A549 (cell line): ENCODE data around the gene SGO2. TPM values are rescaled to one million over a fixed set of nuclear protein-coding genes. Genes with fewer than 3 reads are reported as not detected.
A peak's percentile ranks its signal among the peaks of the same experiment; 100 is the strongest.

Experiments
- ATAC-seq, 2 experiments: fragments of 200-7000 bp in 1 of 2; fragments of >200 bp in 1 of 2; cut with Nextera tagmentation in 1 of 2; cut with Tn5 transposase in 1 of 2; 3 replicates each; pipeline versions ENCODE4 v1.8.0 to v1.9.1; 2018 to 2020; ENCODE audit warnings: mild to moderate bottlenecking in 1 of 2, moderate library complexity in 1 of 2
- CTCF ChIA-PET: fragments of 300-600 bp; sonication (Branson Sonifier 250); formaldehyde crosslinking; extraction: SDS; loops from one replicate; lab custom pipeline; 2021; ENCODE audit warnings: antibody characterized with exemption, inconsistent platforms; lab: Yijun Ruan, JAX
- POLR2A ChIA-PET: fragments of 350-600 bp; formaldehyde crosslinking; extraction: SDS; loops from one replicate; lab custom pipeline; 2021; ENCODE audit warnings: antibody characterized with exemption, inconsistent platforms; lab: Yijun Ruan, JAX
- DNase-seq, 2 experiments: peaks; one replicate each; pipeline versions ENCODE4 v3.0.0 to v3.0.0-alpha.2; 2011 to 2016; ENCODE audit warnings: low read depth in 1 of 2, low spot score in 1 of 2
- FAIRE-seq: peaks from 2 replicates; lab custom pipeline; 2011; peaks lifted over from hg19 to GRCh38; lab: Jason Lieb, UNC
- H3K27ac ChIP-seq, 2 experiments: fragments of >200 bp; sonication (Bioruptor Twin); formaldehyde crosslinking; 3 replicates each; pipeline ENCODE4 v1.5.1; 2016 to 2017
- H3K4me1 ChIP-seq: fragments of >200 bp; sonication (Bioruptor Twin); formaldehyde crosslinking; 3 replicates; pipeline ENCODE4 v1.6.1; 2016
- H3K4me2 ChIP-seq: fragments of >200 bp; sonication (Bioruptor Twin); formaldehyde crosslinking; 3 replicates; pipeline ENCODE4 v1.6.1; 2016
- H3K4me3 ChIP-seq: fragments of >200 bp; sonication (Bioruptor Twin); formaldehyde crosslinking; 3 replicates; pipeline ENCODE4 v1.5.1; 2016
- H3K9me3 ChIP-seq: fragments of >200 bp; sonication (Bioruptor Twin); formaldehyde crosslinking; 3 replicates; pipeline ENCODE4 v1.6.1; 2016
- CBX8 ChIP-seq: fragments of 200-600 bp; sonication (generic); IDR thresholded peaks from 2 replicates; pipeline ENCODE4 v1.6.1; 2016
- CEBPB ChIP-seq, 2 experiments: fragments of >200 bp in 1 of 2; sonication (Bioruptor Twin) in 1 of 2; formaldehyde crosslinking in 1 of 2; IDR thresholded peaks; 2 replicates each; pipeline ENCODE4 v1.6.1; 2012 to 2016
- EHMT2 ChIP-seq: fragments of 200-600 bp; sonication (generic); IDR thresholded peaks from 2 replicates; pipeline ENCODE4 v1.6.1; 2016; ENCODE audit warnings: antibody characterized with exemption, low read depth, mild to moderate bottlenecking, moderate library complexity
- EP300 ChIP-seq, 2 experiments: fragments of >200 bp; sonication (Bioruptor Twin); formaldehyde crosslinking; IDR thresholded peaks; 2 replicates in 1 of 2; 3 replicates in 1 of 2; pipeline ENCODE4 v1.6.1; 2016 to 2017
- FOSB ChIP-seq: fragments of 250-450 bp; sonication (Bioruptor Pico); IDR thresholded peaks from 2 replicates; pipeline ENCODE4 v1.5.0; 2020; ENCODE audit warnings: mild to moderate bottlenecking, moderate library complexity
- FOSL2 ChIP-seq, 2 experiments: fragments of 450-650 bp in 1 of 2; fragments of >200 bp in 1 of 2; sonication (Bioruptor Twin) in 1 of 2; formaldehyde crosslinking; IDR thresholded peaks; 2 replicates each; pipeline versions ENCODE4 v1.5.0 to v1.6.1; 2016 to 2020; ENCODE audit warnings: mild to moderate bottlenecking in 1 of 2, moderate library complexity in 1 of 2
- FOXS1 ChIP-seq: fragments of 250-450 bp; sonication (Bioruptor Pico); IDR thresholded peaks from 2 replicates; pipeline ENCODE4 v1.5.0; 2020; ENCODE audit warnings: mild to moderate bottlenecking, moderate library complexity
- HOXA7 ChIP-seq: fragments of 250-450 bp; sonication (Bioruptor Pico); IDR thresholded peaks from 2 replicates; pipeline ENCODE4 v1.5.0; 2020; ENCODE audit warnings: mild to moderate bottlenecking, moderate library complexity
- HOXB13 ChIP-seq: fragments of 250-450 bp; sonication (Bioruptor Pico); IDR thresholded peaks from 2 replicates; pipeline ENCODE4 v1.5.0; 2020; ENCODE audit warnings: low read depth, mild to moderate bottlenecking, moderate library complexity
- HOXB5 ChIP-seq: fragments of 250-450 bp; sonication (Bioruptor Pico); IDR thresholded peaks from 2 replicates; pipeline ENCODE4 v1.5.0; 2020; ENCODE audit warnings: mild to moderate bottlenecking, moderate library complexity
- JUNB ChIP-seq: fragments of >200 bp; sonication (Bioruptor Twin); formaldehyde crosslinking; IDR thresholded peaks from 2 replicates; pipeline ENCODE4 v1.6.1; 2016
- KDM1A ChIP-seq: fragments of 200-600 bp; sonication (generic); IDR thresholded peaks from 2 replicates; pipeline ENCODE4 v1.6.1; 2016; ENCODE audit warnings: low read depth, mild to moderate bottlenecking
- MYC ChIP-seq: IDR thresholded peaks from 2 replicates; pipeline ENCODE4 v1.6.1; 2012; ENCODE audit warnings: mild to moderate bottlenecking, inconsistent platforms, low read length, improper control_type of control experiment, borderline replicate concordance
- NFE2L2 ChIP-seq: fragments of 150-350 bp; conservative IDR thresholded peaks from 2 replicates; pipeline ENCODE4 v1.6.1; 2014; ENCODE audit warnings: low read length
- NPAS2 ChIP-seq: fragments of 250-450 bp; sonication (Bioruptor Pico); IDR thresholded peaks from 2 replicates; pipeline ENCODE4 v1.8.0; 2022; ENCODE audit warnings: mild to moderate bottlenecking, moderate library complexity, borderline replicate concordance
- NR3C1 ChIP-seq: fragments of >200 bp; sonication (Bioruptor Twin); formaldehyde crosslinking; IDR thresholded peaks from 3 replicates; pipeline ENCODE4 v1.6.1; 2017
- PHF8 ChIP-seq: fragments of 200-600 bp; sonication (generic); IDR thresholded peaks from 2 replicates; pipeline ENCODE4 v1.6.1; 2016; ENCODE audit warnings: low read depth, mild to moderate bottlenecking, antibody characterized with exemption, moderate library complexity, borderline replicate concordance
- POLR2AphosphoS2 ChIP-seq: conservative IDR thresholded peaks from 2 replicates; pipeline ENCODE4 v1.6.1; 2012; ENCODE audit warnings: low read length, improper control_type of control experiment, inconsistent platforms
- RCOR1 ChIP-seq: fragments of 150-350 bp; IDR thresholded peaks from 2 replicates; pipeline ENCODE4 v1.6.1; 2014; ENCODE audit warnings: antibody characterized with exemption, low read length, low read depth
- RFX5 ChIP-seq: fragments of 450-650 bp; IDR thresholded peaks from 2 replicates; pipeline ENCODE4 v1.7.1; 2014; ENCODE audit warnings: antibody characterized with exemption, mild to moderate bottlenecking, moderate library complexity
- SMC3 ChIP-seq: fragments of >200 bp; sonication (Bioruptor Twin); formaldehyde crosslinking; IDR thresholded peaks from 3 replicates; pipeline ENCODE4 v1.6.1; 2018; ENCODE audit warnings: inconsistent platforms
- TP53 ChIP-seq: fragments of 250-450 bp; sonication (Bioruptor Pico); IDR thresholded peaks from 2 replicates; pipeline ENCODE4 v1.5.0; 2021; ENCODE audit warnings: mild to moderate bottlenecking, moderate library complexity
- ZC3H11A ChIP-seq: fragments of 450-650 bp; IDR thresholded peaks from 2 replicates; pipeline ENCODE4 v1.6.1; 2014; ENCODE audit warnings: antibody characterized with exemption, mild to moderate bottlenecking
- ZFP36 ChIP-seq: fragments of 450-650 bp; IDR thresholded peaks from 2 replicates; pipeline ENCODE4 v1.6.1; 2014; ENCODE audit warnings: borderline replicate concordance; ENCODE audit not compliant: partially characterized antibody
- ZSCAN20 ChIP-seq: fragments of 250-450 bp; sonication (Bioruptor Pico); IDR thresholded peaks from 2 replicates; pipeline ENCODE4 v1.8.0; 2022; ENCODE audit warnings: mild to moderate bottlenecking, moderate library complexity
- WGBS: methylation state at CpG from one replicate; pipeline ENCODE4 v1.1.6; 2017; ENCODE audit errors: missing lambda C conversion rate; 5-methylcytosine and 5-hydroxymethylcytosine counted together
- polyA plus RNA-seq, 4 experiments: library from polyadenylated mRNA; depleted of rRNA in 3 of 4; stranded (reverse); fragments of >200 nt; fragmentation: RNase III in 1 of 4; extraction: RNeasy Plus Mini Kit Qiagen cat#74134 plus additional on column Dnase treatment in 1 of 4; gene quantifications; 2 replicates in 3 of 4; 3 replicates in 1 of 4; pipeline ENCODE4 v1.2.3, GENCODE V29; 2011 to 2017
- TF ChIP-seq, protein P1 (sequence below): fragments of 150-350 bp; IDR thresholded peaks from 2 replicates; pipeline ENCODE4 v1.6.1; 2014; ENCODE audit warnings: low read depth, mild to moderate bottlenecking, low read length
- TF ChIP-seq, protein P2 (sequence below): fragments of 250-450 bp; sonication (Bioruptor Pico); IDR thresholded peaks from 2 replicates; pipeline ENCODE4 v1.5.0; 2021; ENCODE audit warnings: mild to moderate bottlenecking, moderate library complexity, borderline replicate concordance
- TF ChIP-seq, protein P3 (sequence below): IDR thresholded peaks from 2 replicates; pipeline ENCODE4 v1.6.1; 2012; ENCODE audit warnings: low read depth, borderline replicate concordance
- TF ChIP-seq, protein P4 (sequence below): fragments of 200-600 bp; sonication (generic); IDR thresholded peaks from 2 replicates; pipeline ENCODE4 v1.6.1; 2016; ENCODE audit warnings: antibody characterized with exemption, mild to moderate bottlenecking, moderate library complexity
- TF ChIP-seq, protein P5 (sequence below): IDR thresholded peaks from 2 replicates; pipeline ENCODE4 v1.6.1; 2012
- TF ChIP-seq, protein P6 (sequence below): fragments of 250-450 bp; sonication (Bioruptor Pico); IDR thresholded peaks from 2 replicates; pipeline ENCODE4 v1.5.0; 2020; ENCODE audit warnings: low read depth, mild to moderate bottlenecking, moderate library complexity
- TF ChIP-seq, protein P7 (sequence below): fragments of >200 bp; sonication (Bioruptor Twin); formaldehyde crosslinking; IDR thresholded peaks from 2 replicates; pipeline ENCODE4 v1.6.1; 2016

Gene SGO2
- polyA plus RNA-seq, 2 of the 4 experiments (the other 2 are of a cell fraction): 14.4 to 26.2 TPM

DNA sequence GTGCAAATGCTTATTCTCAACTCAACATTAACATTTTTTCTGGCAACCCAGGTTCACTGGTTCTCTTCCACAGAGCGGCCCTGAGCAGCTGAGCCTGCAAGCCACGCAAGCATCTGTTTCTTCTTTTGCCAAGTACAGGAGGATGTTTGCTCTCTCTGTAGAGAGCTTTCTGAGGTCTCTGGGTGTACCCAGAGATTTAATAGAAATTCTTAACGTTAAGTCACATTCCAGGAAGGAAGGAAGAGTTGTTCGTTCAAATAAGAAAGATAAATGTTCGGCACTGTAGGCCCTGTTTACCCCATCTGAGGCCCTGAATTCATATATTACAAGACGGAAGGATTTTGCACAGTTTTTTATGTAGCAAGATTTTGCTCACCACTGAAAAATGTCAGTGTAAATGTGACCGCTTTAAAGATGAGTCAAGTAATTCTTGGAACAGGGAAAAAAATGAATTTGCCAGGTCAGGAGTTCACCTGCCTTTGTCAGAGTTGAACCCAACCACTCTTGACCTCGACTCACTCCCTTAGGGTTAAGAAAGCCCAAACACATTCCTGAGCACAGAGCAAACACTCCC lies 46.2 kb upstream of the SGO2 start:
- WGBS: 3% methylated on average over 8 of the region's 8 CpGs
- Histone ChIP-seq H3K4me1 (peaks cover 62% of the 10 kb centered on the region), H3K4me2 (peak overlapping the region; percentile 67), H3K9me3 (no peaks in the 10 kb centered on the region), H3K27ac (peak overlapping the region; percentile 90 to 92), H3K4me3 (no peak overlapping the region)
- POLR2A ChIA-PET: no interaction called here
- DNase-seq (peak in 1 of 2 experiments; percentile 88), FAIRE-seq (no peak), ATAC-seq (peak; percentile 68 to 73)
- CTCF ChIA-PET: interaction anchor here (1.0 to 8.5 kb wide), 5 partner anchors 7 to 506 kb away, joined by 3 to 76 read pairs (median 8); no protein-coding TSS in a partner anchor
- TF ChIP-seq, protein P1, sequence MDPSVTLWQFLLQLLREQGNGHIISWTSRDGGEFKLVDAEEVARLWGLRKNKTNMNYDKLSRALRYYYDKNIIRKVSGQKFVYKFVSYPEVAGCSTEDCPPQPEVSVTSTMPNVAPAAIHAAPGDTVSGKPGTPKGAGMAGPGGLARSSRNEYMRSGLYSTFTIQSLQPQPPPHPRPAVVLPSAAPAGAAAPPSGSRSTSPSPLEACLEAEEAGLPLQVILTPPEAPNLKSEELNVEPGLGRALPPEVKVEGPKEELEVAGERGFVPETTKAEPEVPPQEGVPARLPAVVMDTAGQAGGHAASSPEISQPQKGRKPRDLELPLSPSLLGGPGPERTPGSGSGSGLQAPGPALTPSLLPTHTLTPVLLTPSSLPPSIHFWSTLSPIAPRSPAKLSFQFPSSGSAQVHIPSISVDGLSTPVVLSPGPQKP: no peak
- TF ChIP-seq EHMT2: no peak; the same call in 1 of the 2 replicates
- TF ChIP-seq HOXB5 (CRISPR knock-in tag): no peak
- no peak for TF ChIP-seq RFX5
- TF ChIP-seq NFE2L2: no peak
- TF ChIP-seq KDM1A: no peak
- no peak for TF ChIP-seq TP53 (CRISPR knock-in tag)
- TF ChIP-seq, protein P2, sequence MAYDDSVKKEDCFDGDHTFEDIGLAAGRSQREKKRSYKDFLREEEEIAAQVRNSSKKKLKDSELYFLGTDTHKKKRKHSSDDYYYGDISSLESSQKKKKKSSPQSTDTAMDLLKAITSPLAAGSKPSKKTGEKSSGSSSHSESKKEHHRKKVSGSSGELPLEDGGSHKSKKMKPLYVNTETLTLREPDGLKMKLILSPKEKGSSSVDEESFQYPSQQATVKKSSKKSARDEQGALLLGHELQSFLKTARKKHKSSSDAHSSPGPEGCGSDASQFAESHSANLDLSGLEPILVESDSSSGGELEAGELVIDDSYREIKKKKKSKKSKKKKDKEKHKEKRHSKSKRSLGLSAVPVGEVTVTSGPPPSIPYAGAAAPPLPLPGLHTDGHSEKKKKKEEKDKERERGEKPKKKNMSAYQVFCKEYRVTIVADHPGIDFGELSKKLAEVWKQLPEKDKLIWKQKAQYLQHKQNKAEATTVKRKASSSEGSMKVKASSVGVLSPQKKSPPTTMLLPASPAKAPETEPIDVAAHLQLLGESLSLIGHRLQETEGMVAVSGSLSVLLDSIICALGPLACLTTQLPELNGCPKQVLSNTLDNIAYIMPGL (CRISPR knock-in tag): no peak
- no peak for TF ChIP-seq RCOR1
- TF ChIP-seq, protein P3, sequence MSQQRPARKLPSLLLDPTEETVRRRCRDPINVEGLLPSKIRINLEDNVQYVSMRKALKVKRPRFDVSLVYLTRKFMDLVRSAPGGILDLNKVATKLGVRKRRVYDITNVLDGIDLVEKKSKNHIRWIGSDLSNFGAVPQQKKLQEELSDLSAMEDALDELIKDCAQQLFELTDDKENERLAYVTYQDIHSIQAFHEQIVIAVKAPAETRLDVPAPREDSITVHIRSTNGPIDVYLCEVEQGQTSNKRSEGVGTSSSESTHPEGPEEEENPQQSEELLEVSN: no peak
- TF ChIP-seq CBX8: no peak
- TF ChIP-seq, protein P4, sequence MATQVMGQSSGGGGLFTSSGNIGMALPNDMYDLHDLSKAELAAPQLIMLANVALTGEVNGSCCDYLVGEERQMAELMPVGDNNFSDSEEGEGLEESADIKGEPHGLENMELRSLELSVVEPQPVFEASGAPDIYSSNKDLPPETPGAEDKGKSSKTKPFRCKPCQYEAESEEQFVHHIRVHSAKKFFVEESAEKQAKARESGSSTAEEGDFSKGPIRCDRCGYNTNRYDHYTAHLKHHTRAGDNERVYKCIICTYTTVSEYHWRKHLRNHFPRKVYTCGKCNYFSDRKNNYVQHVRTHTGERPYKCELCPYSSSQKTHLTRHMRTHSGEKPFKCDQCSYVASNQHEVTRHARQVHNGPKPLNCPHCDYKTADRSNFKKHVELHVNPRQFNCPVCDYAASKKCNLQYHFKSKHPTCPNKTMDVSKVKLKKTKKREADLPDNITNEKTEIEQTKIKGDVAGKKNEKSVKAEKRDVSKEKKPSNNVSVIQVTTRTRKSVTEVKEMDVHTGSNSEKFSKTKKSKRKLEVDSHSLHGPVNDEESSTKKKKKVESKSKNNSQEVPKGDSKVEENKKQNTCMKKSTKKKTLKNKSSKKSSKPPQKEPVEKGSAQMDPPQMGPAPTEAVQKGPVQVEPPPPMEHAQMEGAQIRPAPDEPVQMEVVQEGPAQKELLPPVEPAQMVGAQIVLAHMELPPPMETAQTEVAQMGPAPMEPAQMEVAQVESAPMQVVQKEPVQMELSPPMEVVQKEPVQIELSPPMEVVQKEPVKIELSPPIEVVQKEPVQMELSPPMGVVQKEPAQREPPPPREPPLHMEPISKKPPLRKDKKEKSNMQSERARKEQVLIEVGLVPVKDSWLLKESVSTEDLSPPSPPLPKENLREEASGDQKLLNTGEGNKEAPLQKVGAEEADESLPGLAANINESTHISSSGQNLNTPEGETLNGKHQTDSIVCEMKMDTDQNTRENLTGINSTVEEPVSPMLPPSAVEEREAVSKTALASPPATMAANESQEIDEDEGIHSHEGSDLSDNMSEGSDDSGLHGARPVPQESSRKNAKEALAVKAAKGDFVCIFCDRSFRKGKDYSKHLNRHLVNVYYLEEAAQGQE: no peak
- no peak for TF ChIP-seq HOXB13 (CRISPR knock-in tag)
- no peak for TF ChIP-seq ZFP36
- TF ChIP-seq JUNB: peak; percentile 79
- TF ChIP-seq PHF8: no peak
- no peak for TF ChIP-seq MYC
- TF ChIP-seq EP300 (IDR thresholded peaks at IDR 0.05): peak; percentile 73 to 90; a peak in 4 of 5 replicates
- no peak for TF ChIP-seq FOSB (CRISPR knock-in tag)
- no peak for TF ChIP-seq NR3C1
- no peak for TF ChIP-seq POLR2AphosphoS2
- no peak for TF ChIP-seq SMC3
- TF ChIP-seq CEBPB (IDR thresholded peaks at IDR 0.05): peak; percentile 12 to 84; a peak in 2 of 4 replicates
- TF ChIP-seq NPAS2: no peak
- TF ChIP-seq FOSL2 (IDR thresholded peaks at IDR 0.05): 0 out of 2 replicates have a peak, but pooled peaks have one; percentile 65
- peak; percentile 77 for TF ChIP-seq FOSL2 (CRISPR knock-in tag; IDR thresholded peaks at IDR 0.05)
- TF ChIP-seq, protein P5, sequence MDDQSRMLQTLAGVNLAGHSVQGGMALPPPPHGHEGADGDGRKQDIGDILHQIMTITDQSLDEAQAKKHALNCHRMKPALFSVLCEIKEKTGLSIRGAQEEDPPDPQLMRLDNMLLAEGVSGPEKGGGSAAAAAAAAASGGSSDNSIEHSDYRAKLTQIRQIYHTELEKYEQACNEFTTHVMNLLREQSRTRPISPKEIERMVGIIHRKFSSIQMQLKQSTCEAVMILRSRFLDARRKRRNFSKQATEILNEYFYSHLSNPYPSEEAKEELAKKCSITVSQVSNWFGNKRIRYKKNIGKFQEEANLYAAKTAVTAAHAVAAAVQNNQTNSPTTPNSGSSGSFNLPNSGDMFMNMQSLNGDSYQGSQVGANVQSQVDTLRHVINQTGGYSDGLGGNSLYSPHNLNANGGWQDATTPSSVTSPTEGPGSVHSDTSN: no peak
- TF ChIP-seq, protein P6, sequence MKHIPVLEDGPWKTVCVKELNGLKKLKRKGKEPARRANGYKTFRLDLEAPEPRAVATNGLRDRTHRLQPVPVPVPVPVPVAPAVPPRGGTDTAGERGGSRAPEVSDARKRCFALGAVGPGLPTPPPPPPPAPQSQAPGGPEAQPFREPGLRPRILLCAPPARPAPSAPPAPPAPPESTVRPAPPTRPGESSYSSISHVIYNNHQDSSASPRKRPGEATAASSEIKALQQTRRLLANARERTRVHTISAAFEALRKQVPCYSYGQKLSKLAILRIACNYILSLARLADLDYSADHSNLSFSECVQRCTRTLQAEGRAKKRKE (CRISPR knock-in tag): no peak
- TF ChIP-seq, protein P7, sequence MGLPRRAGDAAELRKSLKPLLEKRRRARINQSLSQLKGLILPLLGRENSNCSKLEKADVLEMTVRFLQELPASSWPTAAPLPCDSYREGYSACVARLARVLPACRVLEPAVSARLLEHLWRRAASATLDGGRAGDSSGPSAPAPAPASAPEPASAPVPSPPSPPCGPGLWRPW: no peak
- TF ChIP-seq ZSCAN20: no peak
- TF ChIP-seq ZC3H11A: no peak
- no peak for TF ChIP-seq FOXS1 (CRISPR knock-in tag)
- TF ChIP-seq HOXA7 (CRISPR knock-in tag): no peak
